Gastroesophageal sphincter (tissue), 4 donors: ENCODE results near the gene AFAP1. TPM values are rescaled to one million over a fixed set of nuclear protein-coding genes. Genes with fewer than 3 reads are reported as not detected.

Experiments used
- ATAC-seq: fragments of 150-250 bp; one replicate; pipeline ENCODE4 v1.9.1; 2016; ENCODE audit warnings: mild to moderate bottlenecking, moderate library complexity
- H3K27ac ChIP-seq, 4 donors: fragments of 200-600 bp; sonication (generic) in 3 of 4; 1 replicate in 3 of 4; 2 replicates in 1 of 4; pipeline ENCODE4 v1.5.1; 2016 to 2019
- H3K27me3 ChIP-seq: fragments of 200-600 bp; sonication (generic); one replicate; pipeline ENCODE4 v1.5.1; 2019
- H3K36me3 ChIP-seq, 2 donors: fragments of 200-600 bp; sonication (generic); one replicate each; pipeline ENCODE4 v1.5.1; 2019; ENCODE audit warnings: control low read depth in 1 of 2
- H3K4me1 ChIP-seq, 3 donors: fragments of 200-600 bp; sonication (generic); 1 replicate in 2 of 3; 2 replicates in 1 of 3; pipeline ENCODE4 v1.5.1; 2016 to 2019; ENCODE audit warnings: control low read depth in 2 of 3
- H3K4me3 ChIP-seq, 2 donors: fragments of 200-600 bp; sonication (generic); one replicate each; pipeline ENCODE4 v1.5.1; 2019; ENCODE audit warnings: mild to moderate bottlenecking in 1 of 2, moderate library complexity in 1 of 2
- H3K9me3 ChIP-seq, 3 donors: fragments of 200-600 bp; sonication (generic); one replicate each; pipeline ENCODE4 v1.5.1; 2017 to 2019; ENCODE audit warnings: control low read depth in 2 of 3
- EP300 ChIP-seq: sonication (generic); formaldehyde crosslinking; IDR thresholded peaks from one replicate; pipeline ENCODE4 v1.6.1; 2017; ENCODE audit warnings: antibody characterized with exemption, mild to moderate bottlenecking
- POLR2A ChIP-seq, 2 donors: fragments of 450-650 bp; IDR thresholded peaks; one replicate each; pipeline ENCODE4 v1.6.1; 2017; ENCODE audit warnings: antibody characterized with exemption in 2 of 2, mild to moderate bottlenecking in 2 of 2, moderate library complexity in 1 of 2
- POLR2AphosphoS5 ChIP-seq: sonication (generic); formaldehyde crosslinking; IDR thresholded peaks from one replicate; pipeline ENCODE4 v1.6.1; 2017; ENCODE audit warnings: antibody characterized with exemption
- WGBS, 2 donors: methylation state at CpG; one replicate each; pipeline ENCODE4 v1.1.5; 2018; ENCODE audit warnings: low coverage in 1 of 2; 5-methylcytosine and 5-hydroxymethylcytosine counted together
- total RNA-seq, 4 donors: library from RNA; depleted of rRNA; stranded (reverse); fragments of >200 nt; gene quantifications; one replicate each; pipeline ENCODE4 v1.1.0, GENCODE V29; 2016
- TF ChIP-seq, protein P1 (sequence below), 4 experiments: fragments of 200-600 bp in 2 of 4; fragments of 450-650 bp in 2 of 4; sonication (generic) in 1 of 4; IDR thresholded peaks; one replicate each; pipeline ENCODE4 v1.5.1; 2017 to 2019; ENCODE audit warnings: antibody characterized with exemption in 4 of 4, mild to moderate bottlenecking in 2 of 4, moderate library complexity in 2 of 4

Gene AFAP1
- total RNA-seq, 4 donors from 2014 or later: 32.0 to 79.7 (median 48.1) TPM

DNA sequence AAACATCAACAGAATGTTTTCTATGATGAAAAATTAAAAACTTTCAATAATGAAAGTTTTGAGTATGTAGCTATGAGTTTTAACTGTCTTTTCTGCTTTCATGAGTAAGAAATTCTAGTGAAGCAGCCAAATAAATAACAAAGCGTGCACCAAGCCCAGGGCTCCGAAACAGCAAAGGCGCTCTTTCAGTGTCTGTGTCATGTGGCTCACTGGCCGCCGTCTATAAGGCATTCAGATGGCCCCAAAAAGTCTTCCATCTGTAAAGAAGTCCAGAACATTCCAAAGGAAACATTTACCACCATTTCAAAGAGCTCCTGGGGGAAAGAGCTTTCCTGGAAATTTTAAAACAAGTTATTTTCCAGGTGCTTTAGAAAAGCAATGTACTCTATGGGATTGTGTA is 139.9 kb downstream of the AFAP1 start:
- TF ChIP-seq POLR2A (IDR thresholded peaks at IDR 0.05) (no peak), EP300 (no peak), POLR2AphosphoS5 (no peak)
- TF ChIP-seq, protein P1, sequence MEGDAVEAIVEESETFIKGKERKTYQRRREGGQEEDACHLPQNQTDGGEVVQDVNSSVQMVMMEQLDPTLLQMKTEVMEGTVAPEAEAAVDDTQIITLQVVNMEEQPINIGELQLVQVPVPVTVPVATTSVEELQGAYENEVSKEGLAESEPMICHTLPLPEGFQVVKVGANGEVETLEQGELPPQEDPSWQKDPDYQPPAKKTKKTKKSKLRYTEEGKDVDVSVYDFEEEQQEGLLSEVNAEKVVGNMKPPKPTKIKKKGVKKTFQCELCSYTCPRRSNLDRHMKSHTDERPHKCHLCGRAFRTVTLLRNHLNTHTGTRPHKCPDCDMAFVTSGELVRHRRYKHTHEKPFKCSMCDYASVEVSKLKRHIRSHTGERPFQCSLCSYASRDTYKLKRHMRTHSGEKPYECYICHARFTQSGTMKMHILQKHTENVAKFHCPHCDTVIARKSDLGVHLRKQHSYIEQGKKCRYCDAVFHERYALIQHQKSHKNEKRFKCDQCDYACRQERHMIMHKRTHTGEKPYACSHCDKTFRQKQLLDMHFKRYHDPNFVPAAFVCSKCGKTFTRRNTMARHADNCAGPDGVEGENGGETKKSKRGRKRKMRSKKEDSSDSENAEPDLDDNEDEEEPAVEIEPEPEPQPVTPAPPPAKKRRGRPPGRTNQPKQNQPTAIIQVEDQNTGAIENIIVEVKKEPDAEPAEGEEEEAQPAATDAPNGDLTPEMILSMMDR (IDR thresholded peaks at IDR 0.05): no peak
- 61 to 86% methylated on average over 5 of the region's 5 CpGs for WGBS, 2 donors
- Histone ChIP-seq H3K4me3 (no peak overlapping the region), H3K36me3 (peaks cover 0 to 61% of the 10 kb centered on the region in 2 donors), H3K27me3 (no peaks in the 10 kb centered on the region), H3K9me3 (no peaks in the 10 kb centered on the region), H3K4me1 (peaks cover 2 to 31% (median 6%) of the 10 kb centered on the region in 3 donors), H3K27ac (no peak overlapping the region)
- no peak for ATAC-seq

DNA sequence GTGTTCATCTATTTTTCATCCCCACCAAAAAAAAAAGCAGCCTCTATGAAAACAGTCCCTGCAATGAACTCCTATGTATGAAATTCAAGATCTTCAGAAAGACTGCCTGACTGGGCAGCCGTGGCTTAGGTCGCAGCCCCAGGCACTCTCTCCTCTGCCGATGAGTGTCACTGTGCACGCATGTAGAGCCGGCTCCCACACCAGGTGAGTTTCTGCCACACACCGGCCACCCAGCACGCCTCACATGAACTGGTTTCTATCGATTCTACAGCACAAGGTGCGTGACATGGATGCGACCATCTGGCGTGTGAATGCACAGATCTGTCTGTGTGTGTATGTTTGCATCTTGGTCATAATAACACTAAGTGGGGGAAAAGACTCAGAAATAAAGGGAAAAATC is 140.4 kb downstream of the AFAP1 start:
- no peaks in the 10 kb centered on the region for H3K27me3 ChIP-seq
- TF ChIP-seq POLR2AphosphoS5 (no peak), POLR2A (IDR thresholded peaks at IDR 0.05) (no peak), EP300 (no peak)
- TF ChIP-seq, protein P1 (IDR thresholded peaks at IDR 0.05): no peak
- peaks cover 0 to 61% of the 10 kb centered on the region in 2 donors for H3K36me3 ChIP-seq
- H3K9me3 ChIP-seq: no peaks in the 10 kb centered on the region
- H3K27ac ChIP-seq: peak overlapping the region in 1 of 4 donors; percentile 58
- no peak for ATAC-seq
- no peak overlapping the region for H3K4me3 ChIP-seq
- 88 to 89% methylated on average over 6 to 7 of the region's 11 CpGs for WGBS, 2 donors
- H3K4me1 ChIP-seq: peaks cover 0 to 27% (median 1%) of the 10 kb centered on the region in 3 donors

DNA sequence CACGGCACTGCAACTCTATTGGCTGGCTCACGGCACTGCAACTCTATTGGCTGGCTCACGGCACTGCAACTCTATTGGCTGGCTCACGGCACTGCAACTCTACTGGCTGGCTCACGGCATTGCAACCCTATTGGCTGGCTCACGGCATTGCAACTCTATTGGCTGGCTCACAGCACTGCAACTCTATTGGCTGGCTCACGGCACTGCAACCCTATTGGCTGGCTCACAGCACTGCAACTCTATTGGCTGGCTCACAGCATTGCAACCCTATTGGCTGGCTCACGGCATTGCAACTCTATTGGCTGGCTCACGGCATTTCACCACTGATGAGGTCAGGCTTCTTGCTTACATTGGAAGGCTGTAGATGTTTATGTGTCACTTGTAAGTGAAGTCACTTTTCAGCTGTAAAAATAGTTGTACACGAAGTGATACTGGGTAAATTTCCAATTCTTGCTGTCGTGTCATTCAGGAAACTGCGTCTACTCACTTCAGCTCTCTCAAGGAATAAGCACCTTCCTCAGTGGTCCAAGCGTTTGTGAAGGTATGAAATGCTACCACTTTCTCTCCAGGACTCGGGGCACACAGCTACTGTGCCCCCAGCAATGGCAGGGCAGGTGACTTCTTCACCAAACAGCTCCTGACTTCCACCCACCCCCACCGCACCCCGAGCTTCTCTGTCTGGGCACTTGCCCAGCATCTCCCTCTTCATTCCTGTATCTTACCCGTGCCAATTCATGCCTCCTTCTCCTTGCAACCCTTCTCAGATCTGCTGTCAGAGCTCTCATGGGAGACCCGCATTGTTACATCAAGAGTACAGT is 141.3 kb downstream of the AFAP1 start:
- Histone ChIP-seq H3K27me3 (no peaks in the 10 kb centered on the region), H3K4me3 (no peak overlapping the region), H3K27ac (peak overlapping the region in 3 of 4 donors; percentile 22 to 58 (median 56)), H3K36me3 (peaks cover 0 to 63% of the 10 kb centered on the region in 2 donors), H3K4me1 (peaks cover 0 to 20% (median 0%) of the 10 kb centered on the region in 3 donors), H3K9me3 (no peaks in the 10 kb centered on the region)
- TF ChIP-seq EP300 (no peak), POLR2AphosphoS5 (no peak), POLR2A (IDR thresholded peaks at IDR 0.05) (no peak)
- TF ChIP-seq, protein P1 (IDR thresholded peaks at IDR 0.05): no peak
- no peak for ATAC-seq
- WGBS, 2 donors: 52 to 59% methylated on average over 9 of the region's 18 CpGs

DNA sequence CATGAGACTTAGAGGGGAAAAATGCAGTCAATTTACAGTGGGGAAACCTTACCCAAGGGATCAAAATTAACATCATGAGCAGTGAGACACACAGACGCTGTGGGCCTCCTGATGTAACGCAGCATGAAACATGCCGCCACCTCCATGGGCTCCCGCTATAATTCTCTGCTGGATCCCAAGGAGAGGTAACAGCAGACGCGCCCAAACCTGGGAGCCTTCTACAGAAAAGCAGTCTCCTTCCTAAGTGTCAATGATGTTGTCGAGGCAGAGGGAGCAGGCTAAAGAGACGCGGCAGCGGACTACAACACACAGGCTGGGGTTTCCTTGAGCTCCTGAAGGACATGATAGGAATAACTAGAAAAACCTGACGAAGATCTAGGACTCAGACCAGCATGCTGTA is 142.3 kb downstream of the AFAP1 start:
- peaks cover 0 to 70% of the 10 kb centered on the region in 2 donors for H3K36me3 ChIP-seq
- no peak overlapping the region for H3K27ac ChIP-seq
- peaks cover 0 to 19% (median 0%) of the 10 kb centered on the region in 3 donors for H3K4me1 ChIP-seq
- H3K27me3 ChIP-seq: no peaks in the 10 kb centered on the region
- ATAC-seq: no peak
- WGBS, 2 donors: 88 to 94% methylated on average over 7 to 11 of the region's 11 CpGs
- TF ChIP-seq POLR2A (IDR thresholded peaks at IDR 0.05) (no peak), POLR2AphosphoS5 (no peak), EP300 (no peak)
- TF ChIP-seq, protein P1 (IDR thresholded peaks at IDR 0.05): no peak
- H3K4me3 ChIP-seq: no peak overlapping the region
- H3K9me3 ChIP-seq: no peaks in the 10 kb centered on the region

DNA sequence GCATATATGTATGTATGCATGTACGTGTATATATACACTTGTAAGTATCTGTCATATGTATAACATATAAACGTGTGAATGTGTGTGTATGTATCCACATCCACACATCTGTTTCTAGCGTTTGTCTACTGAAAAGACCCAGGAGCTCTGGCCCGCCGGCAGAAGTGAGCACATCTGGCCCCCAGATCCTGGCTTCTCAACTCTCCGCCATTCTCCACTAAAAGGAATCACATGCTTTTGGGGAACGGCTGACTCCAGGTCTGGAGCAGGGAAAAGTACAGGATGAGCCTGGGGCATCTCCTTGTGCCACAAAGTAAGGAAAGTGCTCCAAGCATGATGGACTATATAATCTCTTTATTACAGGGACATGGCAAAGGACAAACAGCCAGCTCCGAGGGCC is 143.7 kb downstream of the AFAP1 start:
- no peaks in the 10 kb centered on the region for H3K27me3 ChIP-seq
- no peak overlapping the region for H3K4me3 ChIP-seq
- TF ChIP-seq POLR2A (IDR thresholded peaks at IDR 0.05): no peak
- TF ChIP-seq EP300: no peak
- TF ChIP-seq, protein P1 (IDR thresholded peaks at IDR 0.05): no peak
- no peak for TF ChIP-seq POLR2AphosphoS5
- WGBS, 2 donors: 76% methylated on average over 7 of the region's 8 CpGs
- ATAC-seq: no peak
- peaks cover under 1 to 20% (median 3%) of the 10 kb centered on the region in 3 donors for H3K4me1 ChIP-seq
- no peaks in the 10 kb centered on the region for H3K9me3 ChIP-seq
- no peak overlapping the region for H3K27ac ChIP-seq
- peaks cover 0 to 76% of the 10 kb centered on the region in 2 donors for H3K36me3 ChIP-seq
